ENCODE results near the gene NPTX1. TPM values are rescaled to one million over a fixed set of nuclear protein-coding genes. Genes with fewer than 3 reads are reported as not detected.

NPTX1 gene
- polyA plus RNA-seq, 1 donor from 2014 or later, result 0.56 TPM

DNA sequence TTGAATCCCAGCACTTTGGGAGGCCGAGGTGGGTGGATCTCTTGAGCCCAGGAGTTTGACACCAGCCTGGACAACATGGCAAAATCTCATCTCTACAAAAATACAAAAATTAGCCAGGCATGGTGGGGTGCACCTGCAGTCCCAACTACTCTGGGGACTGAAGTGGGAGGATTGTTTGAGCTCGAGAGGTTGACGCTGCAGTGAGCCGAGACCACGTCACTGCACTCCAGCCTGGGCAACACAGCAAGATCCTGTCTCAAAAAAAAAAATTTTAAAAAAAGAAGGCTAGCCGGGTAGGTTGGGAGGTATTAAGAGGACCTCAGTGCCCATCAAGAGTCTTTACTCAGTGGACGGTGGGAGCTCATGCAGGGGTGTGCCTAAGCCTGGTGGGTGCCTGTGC lies 3.8 kb upstream of the NPTX1 start:
- Histone ChIP-seq H3K27me3 (ENCODE audit: insufficient read depth, low read depth, low read length) (peaks cover 69% of the 10 kb centered on the region), H3F3A (ENCODE audit: insufficient read depth, low read length, poor library complexity, severe bottlenecking) (no peaks in the 10 kb centered on the region), H3K9me3 (ENCODE audit: low read length) (no peaks in the 10 kb centered on the region), H3K9me2 (ENCODE audit: insufficient read depth, low read length) (no peaks in the 10 kb centered on the region), H4K20me1 (ENCODE audit: insufficient read depth) (no peaks in the 10 kb centered on the region), H3K27ac (ENCODE audit: low read length) (no peak overlapping the region), H3K9ac (ENCODE audit: low read length) (no peak overlapping the region), H2AFZ (ENCODE audit: low read depth, low read length) (no peak overlapping the region), H3K36me3 (ENCODE audit: insufficient read depth, low read length) (no peaks in the 10 kb centered on the region), H3K4me2 (ENCODE audit: low read length) (no peak overlapping the region), H3K4me3 (ENCODE audit: low read length) (no peak overlapping the region), H3K79me2 (replicated peaks; ENCODE audit: insufficient read depth, low read length) (no peaks in the 10 kb centered on the region)
- TF ChIP-seq MXI1 (conservative IDR thresholded peaks at IDR 0.05; ENCODE audit: poor library complexity, severe bottlenecking), result no peak

DNA sequence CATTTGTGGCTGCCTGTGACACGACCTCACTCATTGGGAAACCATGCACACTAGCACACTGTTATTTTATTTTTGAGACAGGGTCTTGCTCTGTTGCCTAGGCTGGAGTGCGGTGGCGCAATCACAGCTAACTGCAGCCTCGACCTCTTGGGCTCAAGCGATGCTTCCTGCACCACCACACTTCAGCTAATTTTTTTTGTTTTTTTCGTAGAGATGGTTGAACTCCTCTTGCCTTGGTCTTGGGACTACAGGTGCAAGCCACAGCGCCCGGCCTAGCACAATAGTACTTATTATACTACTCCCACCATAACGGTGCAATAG lies 2.8 kb upstream of the NPTX1 start:
- H3K36me3 ChIP-seq (ENCODE audit: insufficient read depth, low read length), result no peaks in the 10 kb centered on the region
- peaks cover 79% of the 10 kb centered on the region for H3K27me3 ChIP-seq (ENCODE audit: insufficient read depth, low read depth, low read length)
- no peak overlapping the region for H3K4me3 ChIP-seq (ENCODE audit: low read length)
- no peak overlapping the region for H2AFZ ChIP-seq (ENCODE audit: low read depth, low read length)
- H3K9me2 ChIP-seq (ENCODE audit: insufficient read depth, low read length), result no peaks in the 10 kb centered on the region
- TF ChIP-seq MXI1 (conservative IDR thresholded peaks at IDR 0.05; ENCODE audit: poor library complexity, severe bottlenecking) (no peak), EZH2 (IDR thresholded peaks at IDR 0.05; ENCODE audit: borderline replicate concordance, insufficient read depth, low read length, poor library complexity, severe bottlenecking) (no peak), POLR2AphosphoS5 (IDR thresholded peaks at IDR 0.05) (no peak), RAD21 (conservative IDR thresholded peaks at IDR 0.05) (no peak), EP300 (conservative IDR thresholded peaks at IDR 0.05; ENCODE audit: poor library complexity, severe bottlenecking) (no peak), SMC3 (conservative IDR thresholded peaks at IDR 0.05; ENCODE audit: poor library complexity) (no peak), TAF1 (IDR thresholded peaks at IDR 0.05; ENCODE audit: low read depth) (no peak)
- TF ChIP-seq, protein P1, sequence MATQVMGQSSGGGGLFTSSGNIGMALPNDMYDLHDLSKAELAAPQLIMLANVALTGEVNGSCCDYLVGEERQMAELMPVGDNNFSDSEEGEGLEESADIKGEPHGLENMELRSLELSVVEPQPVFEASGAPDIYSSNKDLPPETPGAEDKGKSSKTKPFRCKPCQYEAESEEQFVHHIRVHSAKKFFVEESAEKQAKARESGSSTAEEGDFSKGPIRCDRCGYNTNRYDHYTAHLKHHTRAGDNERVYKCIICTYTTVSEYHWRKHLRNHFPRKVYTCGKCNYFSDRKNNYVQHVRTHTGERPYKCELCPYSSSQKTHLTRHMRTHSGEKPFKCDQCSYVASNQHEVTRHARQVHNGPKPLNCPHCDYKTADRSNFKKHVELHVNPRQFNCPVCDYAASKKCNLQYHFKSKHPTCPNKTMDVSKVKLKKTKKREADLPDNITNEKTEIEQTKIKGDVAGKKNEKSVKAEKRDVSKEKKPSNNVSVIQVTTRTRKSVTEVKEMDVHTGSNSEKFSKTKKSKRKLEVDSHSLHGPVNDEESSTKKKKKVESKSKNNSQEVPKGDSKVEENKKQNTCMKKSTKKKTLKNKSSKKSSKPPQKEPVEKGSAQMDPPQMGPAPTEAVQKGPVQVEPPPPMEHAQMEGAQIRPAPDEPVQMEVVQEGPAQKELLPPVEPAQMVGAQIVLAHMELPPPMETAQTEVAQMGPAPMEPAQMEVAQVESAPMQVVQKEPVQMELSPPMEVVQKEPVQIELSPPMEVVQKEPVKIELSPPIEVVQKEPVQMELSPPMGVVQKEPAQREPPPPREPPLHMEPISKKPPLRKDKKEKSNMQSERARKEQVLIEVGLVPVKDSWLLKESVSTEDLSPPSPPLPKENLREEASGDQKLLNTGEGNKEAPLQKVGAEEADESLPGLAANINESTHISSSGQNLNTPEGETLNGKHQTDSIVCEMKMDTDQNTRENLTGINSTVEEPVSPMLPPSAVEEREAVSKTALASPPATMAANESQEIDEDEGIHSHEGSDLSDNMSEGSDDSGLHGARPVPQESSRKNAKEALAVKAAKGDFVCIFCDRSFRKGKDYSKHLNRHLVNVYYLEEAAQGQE (IDR thresholded peaks at IDR 0.05; ENCODE audit: borderline replicate concordance), result no peak
- TF ChIP-seq, protein P2, sequence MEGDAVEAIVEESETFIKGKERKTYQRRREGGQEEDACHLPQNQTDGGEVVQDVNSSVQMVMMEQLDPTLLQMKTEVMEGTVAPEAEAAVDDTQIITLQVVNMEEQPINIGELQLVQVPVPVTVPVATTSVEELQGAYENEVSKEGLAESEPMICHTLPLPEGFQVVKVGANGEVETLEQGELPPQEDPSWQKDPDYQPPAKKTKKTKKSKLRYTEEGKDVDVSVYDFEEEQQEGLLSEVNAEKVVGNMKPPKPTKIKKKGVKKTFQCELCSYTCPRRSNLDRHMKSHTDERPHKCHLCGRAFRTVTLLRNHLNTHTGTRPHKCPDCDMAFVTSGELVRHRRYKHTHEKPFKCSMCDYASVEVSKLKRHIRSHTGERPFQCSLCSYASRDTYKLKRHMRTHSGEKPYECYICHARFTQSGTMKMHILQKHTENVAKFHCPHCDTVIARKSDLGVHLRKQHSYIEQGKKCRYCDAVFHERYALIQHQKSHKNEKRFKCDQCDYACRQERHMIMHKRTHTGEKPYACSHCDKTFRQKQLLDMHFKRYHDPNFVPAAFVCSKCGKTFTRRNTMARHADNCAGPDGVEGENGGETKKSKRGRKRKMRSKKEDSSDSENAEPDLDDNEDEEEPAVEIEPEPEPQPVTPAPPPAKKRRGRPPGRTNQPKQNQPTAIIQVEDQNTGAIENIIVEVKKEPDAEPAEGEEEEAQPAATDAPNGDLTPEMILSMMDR (IDR thresholded peaks at IDR 0.05; ENCODE audit: poor library complexity, severe bottlenecking), result no peak
- no peaks in the 10 kb centered on the region for H4K20me1 ChIP-seq (ENCODE audit: insufficient read depth)
- no peaks in the 10 kb centered on the region for H3K9me3 ChIP-seq (ENCODE audit: low read length)
- H3K4me2 ChIP-seq (ENCODE audit: low read length), result no peak overlapping the region
- no peaks in the 10 kb centered on the region for H3K79me2 ChIP-seq (replicated peaks; ENCODE audit: insufficient read depth, low read length)
- no peaks in the 10 kb centered on the region for H3F3A ChIP-seq (ENCODE audit: insufficient read depth, low read length, poor library complexity, severe bottlenecking)
- H3K9ac ChIP-seq (ENCODE audit: low read length), result no peak overlapping the region
- H3K27ac ChIP-seq (ENCODE audit: low read length), result no peak overlapping the region

Data from neural cell (in vitro differentiated cells).